NCI-H2196 (cell line): ENCODE results near the gene CCDC107.

Experiments
- DNase-seq: peaks from one replicate; lab custom pipeline; 2025; ENCODE audit not compliant: unreplicated experiment; lab: John Stamatoyannopoulos, UW

Gene CCDC107

DNA sequence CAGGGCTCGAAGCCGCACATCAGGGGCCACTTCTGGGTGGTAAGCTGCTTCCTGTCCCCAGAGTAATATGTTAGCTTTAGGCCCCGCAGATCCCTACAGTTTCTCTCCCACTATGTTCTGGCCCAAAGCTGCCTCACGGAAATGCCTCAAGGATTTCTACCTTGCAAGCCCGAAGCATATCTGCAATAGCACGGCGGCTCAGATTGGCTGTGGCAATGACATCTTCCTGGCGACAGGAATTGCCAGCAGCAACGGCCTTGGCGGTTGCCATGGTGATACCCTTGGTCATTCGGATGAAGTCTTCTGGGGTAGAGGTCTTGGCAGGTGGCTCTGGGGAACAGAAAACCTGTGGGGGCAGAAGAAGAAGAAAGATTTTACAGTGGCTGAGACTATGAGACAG, 41.9 kb downstream of the CCDC107 start:
- no peak for DNase-seq

DNA sequence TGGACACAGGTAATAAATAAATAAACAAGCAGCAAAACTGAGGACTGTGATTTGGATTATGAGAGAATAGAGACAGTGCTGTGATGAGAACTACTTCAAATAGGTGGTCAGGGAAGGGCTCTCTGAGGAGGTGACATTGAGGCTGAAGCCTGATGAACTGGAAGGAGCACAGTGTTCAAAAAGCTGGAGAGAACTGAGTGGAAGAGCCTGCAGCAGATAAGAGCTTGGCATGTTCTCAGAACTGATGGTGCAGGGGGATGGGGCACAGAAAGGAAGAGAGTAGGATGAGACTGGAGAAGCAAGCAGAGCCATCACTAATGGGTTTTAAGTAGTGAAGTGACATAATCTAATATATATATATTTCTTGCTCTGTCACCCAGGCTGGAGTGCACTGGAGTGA, 42.9 kb downstream of the CCDC107 start:
- no peak for DNase-seq

DNA sequence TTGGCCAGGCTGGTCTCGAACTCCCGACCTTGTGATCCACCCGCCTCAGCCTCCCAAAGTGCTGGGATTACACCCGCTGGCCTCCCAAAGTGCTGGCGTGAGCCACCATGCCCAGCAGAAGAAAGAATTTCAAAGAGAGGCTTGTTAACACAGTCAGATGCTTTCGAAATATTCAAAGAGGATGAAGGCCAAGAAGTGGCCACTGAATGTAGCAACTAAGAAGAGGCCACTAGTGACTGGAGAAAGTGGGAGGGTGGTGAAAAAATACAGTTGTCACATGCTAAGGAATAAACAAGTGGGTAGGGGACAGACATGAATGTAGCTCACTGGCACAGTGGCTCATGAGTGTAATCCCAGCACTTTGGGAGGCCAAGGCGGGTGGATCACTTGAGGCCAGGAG, 44.6 kb downstream of the CCDC107 start:
- no peak for DNase-seq

DNA sequence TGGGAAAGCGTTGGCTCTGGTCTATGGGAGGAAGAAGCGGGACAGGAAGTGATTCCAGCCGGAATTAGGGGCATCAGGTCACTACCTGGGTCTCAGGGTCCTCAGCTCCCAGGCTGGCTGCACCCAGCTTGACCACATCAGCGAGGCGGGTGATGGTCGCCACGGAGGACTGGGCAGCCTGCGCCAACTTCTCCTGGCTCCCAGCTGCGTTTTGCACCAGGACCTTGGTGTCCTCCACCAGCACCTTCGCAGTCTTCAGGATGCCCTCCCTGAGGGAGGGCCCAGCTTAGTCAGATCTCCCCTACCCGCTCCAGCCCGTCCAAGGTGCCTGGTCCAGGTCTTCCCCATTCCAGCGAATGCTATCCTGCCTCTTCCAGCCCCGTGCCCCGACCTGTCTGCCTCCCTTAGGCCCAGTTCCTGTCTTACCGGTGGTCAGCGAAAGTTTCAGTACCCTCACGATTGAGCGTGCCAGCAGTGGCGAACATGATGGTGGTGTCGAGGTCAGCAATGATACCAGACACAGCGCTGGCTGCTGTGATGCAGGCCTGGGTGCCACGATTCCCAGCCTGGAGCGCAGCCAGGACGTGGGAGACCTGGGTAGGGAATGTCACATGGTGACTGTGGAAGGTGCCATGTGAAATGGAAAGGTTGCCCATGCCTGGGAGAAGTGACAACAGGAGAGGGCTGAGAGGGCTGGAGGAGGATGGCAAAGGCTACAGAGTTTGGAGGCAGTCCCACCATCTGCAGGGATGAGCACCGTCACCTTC, 46.0 kb downstream of the CCDC107 start:
- no peak for DNase-seq

DNA sequence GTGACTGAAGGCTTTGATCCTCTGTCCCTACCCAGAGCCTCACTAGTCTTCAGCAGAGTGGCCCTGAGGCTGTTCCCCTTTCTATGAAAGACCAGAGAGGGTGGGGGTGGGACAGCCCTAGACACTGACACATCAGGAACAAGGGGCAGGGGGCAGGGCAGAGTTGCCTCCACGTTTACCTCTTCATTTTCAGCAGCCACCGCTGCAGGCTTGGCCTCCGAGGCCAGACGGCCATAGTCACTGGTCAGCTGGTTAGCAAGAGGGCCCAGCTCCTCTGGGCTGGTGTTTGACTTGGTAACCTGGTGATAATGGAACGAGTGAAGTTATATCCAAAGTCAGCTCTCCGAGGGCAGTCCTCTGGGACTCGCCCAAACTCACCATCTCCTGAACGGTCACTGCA, 47.3 kb downstream of the CCDC107 start:
- no peak for DNase-seq

DNA sequence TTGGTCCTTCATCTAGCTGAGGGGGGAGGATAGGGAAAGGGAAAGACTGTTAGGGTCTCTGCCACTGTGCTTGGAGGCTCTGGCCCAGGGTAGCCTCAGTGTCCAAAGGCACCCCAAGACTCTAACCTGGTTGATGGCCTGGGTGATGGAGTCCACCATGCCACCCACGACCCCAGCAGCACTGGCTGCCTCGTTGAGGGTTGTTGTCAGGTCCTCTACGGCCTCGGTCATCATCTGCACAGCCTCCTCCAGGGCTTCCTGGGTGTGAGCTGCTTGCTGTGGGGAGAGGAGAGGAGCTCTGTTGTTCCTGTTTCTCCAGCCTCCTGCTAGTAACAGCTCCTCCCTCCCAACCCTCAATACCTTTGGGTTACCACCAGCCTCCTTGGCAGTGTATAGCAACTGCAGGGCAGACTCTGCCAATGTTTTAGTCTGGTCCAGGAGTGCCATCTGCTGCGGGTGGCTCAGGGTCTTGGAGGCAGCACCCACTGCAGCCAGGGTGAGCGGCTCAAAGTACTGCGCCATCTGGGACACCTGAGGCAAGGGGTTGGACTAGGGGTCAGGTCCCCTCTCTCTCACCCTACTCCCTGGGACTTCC, 47.8 kb downstream of the CCDC107 start:
- DNase-seq = no peak

DNA sequence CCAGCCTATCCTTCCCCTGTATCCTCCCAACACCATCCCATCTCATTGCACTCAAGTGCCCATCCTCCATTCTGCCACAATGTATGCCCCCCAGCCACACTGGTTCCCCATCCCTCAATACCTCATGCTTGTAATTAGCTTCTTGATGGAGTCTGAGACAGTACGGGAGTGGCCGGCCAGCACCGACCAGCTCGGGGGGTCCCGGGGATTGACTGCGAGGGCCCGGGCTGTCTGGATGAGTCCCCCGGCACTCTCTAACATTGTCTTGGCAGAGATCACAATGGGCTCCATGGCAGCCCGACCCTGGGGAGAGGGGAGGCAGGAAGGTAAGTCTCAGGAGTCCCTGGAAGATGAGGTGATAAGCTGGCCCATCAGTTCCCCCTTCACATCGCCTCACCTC, 48.9 kb downstream of the CCDC107 start:
- no peak for DNase-seq

DNA sequence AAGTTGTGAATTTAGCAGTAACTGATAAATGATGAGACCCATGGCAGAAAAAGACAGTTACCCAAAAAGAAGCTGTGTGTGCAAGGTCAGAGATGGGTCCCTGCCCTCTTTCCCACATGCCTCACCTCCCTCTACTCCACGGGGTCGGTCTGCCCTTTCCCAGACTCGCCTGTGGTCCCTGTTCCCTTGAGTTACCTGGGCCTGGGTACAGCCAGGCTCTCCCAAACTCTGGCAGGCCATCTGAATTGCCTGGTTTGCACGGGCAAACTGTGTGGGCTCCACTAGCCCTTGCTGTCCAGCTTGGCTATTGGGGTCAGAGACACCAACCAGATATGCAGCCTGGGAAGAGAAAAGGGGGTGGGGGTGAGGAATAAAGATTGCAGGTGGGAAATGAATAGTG, 50.1 kb downstream of the CCDC107 start:
- DNase-seq = no peak

DNA sequence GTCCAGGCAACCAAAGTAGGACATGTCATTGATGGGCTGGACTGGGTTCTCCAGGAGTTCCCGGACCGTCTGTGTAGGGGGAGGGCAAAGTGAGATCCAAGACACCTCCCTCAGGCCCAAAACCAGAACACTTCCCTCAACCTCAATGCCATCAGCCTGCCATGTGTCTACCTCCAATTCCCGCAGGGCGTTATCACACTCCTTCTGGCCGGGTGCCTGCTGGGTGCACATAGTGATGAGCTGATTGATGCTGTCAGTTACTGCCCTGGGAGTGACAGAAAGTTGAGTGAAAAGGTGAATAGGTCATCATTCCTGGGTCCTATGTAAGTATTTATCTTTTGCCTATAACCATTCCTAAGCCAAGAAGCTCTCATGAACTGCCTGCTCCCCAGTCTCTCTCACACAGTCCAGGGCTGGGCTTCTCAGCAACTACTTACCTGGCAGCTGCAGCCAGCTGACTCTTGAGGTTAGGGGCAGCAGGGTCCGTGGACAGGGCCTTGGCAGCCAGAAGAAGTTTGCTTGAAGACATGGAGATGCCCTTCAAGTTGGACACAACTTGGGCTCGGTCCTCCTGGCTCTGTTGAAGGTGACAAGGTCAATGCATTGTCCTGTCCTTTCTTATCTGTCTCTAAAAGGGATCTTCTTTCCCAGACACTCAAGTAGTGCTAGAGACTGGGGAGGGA, 52.9 kb downstream of the CCDC107 start:
- no peak for DNase-seq
